HepG2 (cell line): ENCODE data around the gene MAP4K3. TPM values are rescaled to one million over a fixed set of nuclear protein-coding genes. Genes with fewer than 3 reads are reported as not detected.

Experiments used
- CCAR2 ChIP-seq: fragments of 200-400 bp; formaldehyde crosslinking; optimal IDR thresholded peaks from 2 replicates; pipeline ENCODE3; 2018; ENCODE audit warnings: low read depth, mild to moderate bottlenecking, low read length, moderate library complexity
- DMAP1 ChIP-seq: IDR thresholded peaks from 2 replicates; pipeline ENCODE4 v1.6.1; 2016
- ETV6 ChIP-seq: sonication (generic); formaldehyde crosslinking; conservative IDR thresholded peaks from 2 replicates; pipeline ENCODE4 v1.4.0; 2020; ENCODE audit warnings: missing genetic modification reagents
- GABPA ChIP-seq, 2 experiments: IDR thresholded peaks; 2 replicates each; pipeline ENCODE4 v1.6.1; 2011 to 2016; ENCODE audit warnings: low read depth in 2 of 2, low read length in 1 of 2, missing biosample characterization in 1 of 2, missing genetic modification characterization in 1 of 2
- HNRNPLL ChIP-seq: fragments of 200-400 bp; formaldehyde crosslinking; IDR thresholded peaks from 2 replicates; pipeline ENCODE4 v1.6.1; 2017; ENCODE audit warnings: mild to moderate bottlenecking, low read depth, low read length; ENCODE audit not compliant: poor library complexity, severe bottlenecking
- HOXD1 ChIP-seq: sonication (generic); formaldehyde crosslinking; IDR thresholded peaks from 2 replicates; pipeline ENCODE4 v1.5.0; 2020; ENCODE audit warnings: missing genetic modification reagents
- JUN ChIP-seq: sonication (generic); formaldehyde crosslinking; IDR thresholded peaks from 2 replicates; pipeline ENCODE4 v1.4.0; 2020; ENCODE audit warnings: mild to moderate bottlenecking, missing genetic modification reagents
- MTF1 ChIP-seq: sonication (generic); formaldehyde crosslinking; IDR thresholded peaks from 2 replicates; pipeline ENCODE4 v1.5.0; 2020; ENCODE audit warnings: missing genetic modification reagents
- ZNF292 ChIP-seq: sonication (generic); formaldehyde crosslinking; IDR thresholded peaks from 2 replicates; pipeline ENCODE4 v1.8.1; 2022; ENCODE audit warnings: mild to moderate bottlenecking, low read depth, missing genetic modification reagents, borderline replicate concordance
- ZNF337 ChIP-seq: sonication (generic); formaldehyde crosslinking; IDR thresholded peaks from 2 replicates; pipeline ENCODE4 v1.5.1; 2020; ENCODE audit warnings: missing genetic modification reagents, low read depth, mild to moderate bottlenecking, borderline replicate concordance
- ZNF33B ChIP-seq: sonication (generic); formaldehyde crosslinking; IDR thresholded peaks from 2 replicates; pipeline ENCODE4 v1.5.1; 2020; ENCODE audit warnings: mild to moderate bottlenecking, missing genetic modification reagents
- ZNF703 ChIP-seq: sonication (generic); formaldehyde crosslinking; IDR thresholded peaks from 2 replicates; pipeline ENCODE4 v1.5.1; 2020; ENCODE audit warnings: missing genetic modification reagents, mild to moderate bottlenecking, moderate library complexity, borderline replicate concordance
- ZNF83 ChIP-seq: sonication (generic); formaldehyde crosslinking; IDR thresholded peaks from 2 replicates; pipeline ENCODE4 v1.4.0; 2020; ENCODE audit warnings: missing genetic modification reagents, mild to moderate bottlenecking, borderline replicate concordance
- polyA plus RNA-seq, 8 experiments: library from polyadenylated mRNA; depleted of rRNA in 3 of 8; stranded (reverse) in 7 of 8; unstranded in 1 of 8; fragments of >200 nt; fragmentation: Illumina TruSeq in 4 of 8; extraction: Trizol in 4 of 8; gene quantifications; 2 replicates each; pipeline versions ENCODE4 v1.2.1 to v1.2.3, GENCODE V29; 2011 to 2016; ENCODE audit warnings: low read depth in 4 of 8, missing spikeins in 1 of 8, mixed read lengths in 1 of 8; ENCODE audit not compliant: insufficient read depth in 1 of 8
- total RNA-seq, 5 experiments: library from RNA; depleted of rRNA; stranded (reverse); fragments of >200 nt; fragmentation: Illumina TruSeq; extraction: Trizol; gene quantifications; 2 replicates each; pipeline ENCODE4 v1.2.3, GENCODE V29; 2016; ENCODE audit warnings: low read depth in 1 of 5
- TF ChIP-seq, protein P1 (sequence below): sonication (generic); formaldehyde crosslinking; IDR thresholded peaks from 2 replicates; pipeline ENCODE4 v1.4.0; 2020; ENCODE audit warnings: missing genetic modification reagents
- TF ChIP-seq, protein P2 (sequence below): sonication (generic); formaldehyde crosslinking; IDR thresholded peaks from 2 replicates; pipeline ENCODE4 v1.5.0; 2020; ENCODE audit warnings: mild to moderate bottlenecking, missing genetic modification reagents, borderline replicate concordance
- TF ChIP-seq, protein P3 (sequence below): sonication (generic); formaldehyde crosslinking; IDR thresholded peaks from 2 replicates; pipeline ENCODE4 v1.4.0; 2020; ENCODE audit warnings: mild to moderate bottlenecking, low read depth, missing genetic modification reagents
- TF ChIP-seq, protein P4 (sequence below): sonication (generic); formaldehyde crosslinking; IDR thresholded peaks from 2 replicates; pipeline ENCODE4 v1.9.0; 2022; ENCODE audit warnings: missing genetic modification reagents, mild to moderate bottlenecking, borderline replicate concordance
- TF ChIP-seq, protein P5 (sequence below): sonication (generic); formaldehyde crosslinking; IDR thresholded peaks from 2 replicates; pipeline ENCODE4 v1.4.0; 2020; ENCODE audit warnings: mild to moderate bottlenecking, missing genetic modification reagents, borderline replicate concordance

The MAP4K3 gene
- total and polyA plus RNA-seq, 2 of the 13 experiments (the other 11 are each of a cell fraction or from before 2014, with no cell fraction given) = 45.9 to 53.2 TPM

DNA sequence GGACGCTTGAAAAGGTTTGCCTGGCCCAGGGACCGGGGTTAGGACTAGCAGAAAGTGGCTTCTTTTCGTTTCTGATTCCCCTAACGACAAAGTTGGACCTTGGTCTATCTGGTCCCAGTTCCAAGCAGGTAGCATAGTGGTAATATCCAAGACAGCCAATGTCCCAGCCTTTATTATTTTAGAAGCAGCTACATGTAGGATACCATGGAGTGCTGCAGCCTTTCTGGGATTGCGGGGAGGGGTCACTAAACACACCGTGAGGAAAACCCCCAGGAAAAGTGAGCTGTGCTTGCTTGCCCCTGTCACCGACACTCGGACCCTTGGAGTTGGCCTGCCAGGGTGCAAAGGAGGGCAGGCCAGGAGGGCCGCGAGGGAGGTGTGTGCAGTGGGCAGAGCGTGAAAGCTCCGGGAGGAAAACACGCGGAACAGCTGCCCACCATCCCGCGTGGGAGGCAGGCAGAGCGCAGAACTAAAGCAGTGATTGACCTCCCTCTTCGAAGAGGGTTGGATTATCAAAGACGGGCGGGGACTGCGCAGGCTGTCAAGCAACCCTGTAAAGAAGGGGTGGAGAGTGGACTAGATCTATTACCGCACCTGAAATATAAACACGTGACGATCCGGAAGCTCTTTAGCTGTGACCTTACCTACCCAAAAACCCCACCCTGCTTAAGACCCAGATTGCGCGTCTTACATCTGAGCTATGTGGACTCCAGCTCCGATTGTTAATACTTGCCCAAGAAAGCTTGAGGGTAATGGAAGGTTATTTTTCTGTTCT is 624 bp upstream of the MAP4K3 start (continued):
- TF ChIP-seq HNRNPLL (peak; percentile 36), ZNF292 (CRISPR knock-in tag) (no peak), ETV6 (no peak), ZNF33B (CRISPR knock-in tag) (peak; percentile 89; the same call in 1 of the 2 replicates), MTF1 (CRISPR knock-in tag) (no peak), HOXD1 (no peak), CCAR2 (peak; percentile 12), JUN (CRISPR knock-in tag) (no peak), ZNF337 (CRISPR knock-in tag) (peak; percentile 43; the same call in 1 of the 2 replicates), ZNF83 (no peak), GABPA (IDR thresholded peaks at IDR 0.05; ENCODE audit: low read depth, low read length) (no peak), GABPA (CRISPR knock-in tag; IDR thresholded peaks at IDR 0.05; ENCODE audit: low read depth) (peak; percentile 79), ZNF703 (0 out of 2 replicates have a peak, but pooled peaks have one; percentile 42), DMAP1 (CRISPR knock-in tag) (peak; percentile 69)
- TF ChIP-seq, protein P1, sequence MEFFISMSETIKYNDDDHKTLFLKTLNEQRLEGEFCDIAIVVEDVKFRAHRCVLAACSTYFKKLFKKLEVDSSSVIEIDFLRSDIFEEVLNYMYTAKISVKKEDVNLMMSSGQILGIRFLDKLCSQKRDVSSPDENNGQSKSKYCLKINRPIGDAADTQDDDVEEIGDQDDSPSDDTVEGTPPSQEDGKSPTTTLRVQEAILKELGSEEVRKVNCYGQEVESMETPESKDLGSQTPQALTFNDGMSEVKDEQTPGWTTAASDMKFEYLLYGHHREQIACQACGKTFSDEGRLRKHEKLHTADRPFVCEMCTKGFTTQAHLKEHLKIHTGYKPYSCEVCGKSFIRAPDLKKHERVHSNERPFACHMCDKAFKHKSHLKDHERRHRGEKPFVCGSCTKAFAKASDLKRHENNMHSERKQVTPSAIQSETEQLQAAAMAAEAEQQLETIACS (CRISPR knock-in tag) = peak; percentile 45; the same call in 1 of the 2 replicates
- TF ChIP-seq, protein P2, sequence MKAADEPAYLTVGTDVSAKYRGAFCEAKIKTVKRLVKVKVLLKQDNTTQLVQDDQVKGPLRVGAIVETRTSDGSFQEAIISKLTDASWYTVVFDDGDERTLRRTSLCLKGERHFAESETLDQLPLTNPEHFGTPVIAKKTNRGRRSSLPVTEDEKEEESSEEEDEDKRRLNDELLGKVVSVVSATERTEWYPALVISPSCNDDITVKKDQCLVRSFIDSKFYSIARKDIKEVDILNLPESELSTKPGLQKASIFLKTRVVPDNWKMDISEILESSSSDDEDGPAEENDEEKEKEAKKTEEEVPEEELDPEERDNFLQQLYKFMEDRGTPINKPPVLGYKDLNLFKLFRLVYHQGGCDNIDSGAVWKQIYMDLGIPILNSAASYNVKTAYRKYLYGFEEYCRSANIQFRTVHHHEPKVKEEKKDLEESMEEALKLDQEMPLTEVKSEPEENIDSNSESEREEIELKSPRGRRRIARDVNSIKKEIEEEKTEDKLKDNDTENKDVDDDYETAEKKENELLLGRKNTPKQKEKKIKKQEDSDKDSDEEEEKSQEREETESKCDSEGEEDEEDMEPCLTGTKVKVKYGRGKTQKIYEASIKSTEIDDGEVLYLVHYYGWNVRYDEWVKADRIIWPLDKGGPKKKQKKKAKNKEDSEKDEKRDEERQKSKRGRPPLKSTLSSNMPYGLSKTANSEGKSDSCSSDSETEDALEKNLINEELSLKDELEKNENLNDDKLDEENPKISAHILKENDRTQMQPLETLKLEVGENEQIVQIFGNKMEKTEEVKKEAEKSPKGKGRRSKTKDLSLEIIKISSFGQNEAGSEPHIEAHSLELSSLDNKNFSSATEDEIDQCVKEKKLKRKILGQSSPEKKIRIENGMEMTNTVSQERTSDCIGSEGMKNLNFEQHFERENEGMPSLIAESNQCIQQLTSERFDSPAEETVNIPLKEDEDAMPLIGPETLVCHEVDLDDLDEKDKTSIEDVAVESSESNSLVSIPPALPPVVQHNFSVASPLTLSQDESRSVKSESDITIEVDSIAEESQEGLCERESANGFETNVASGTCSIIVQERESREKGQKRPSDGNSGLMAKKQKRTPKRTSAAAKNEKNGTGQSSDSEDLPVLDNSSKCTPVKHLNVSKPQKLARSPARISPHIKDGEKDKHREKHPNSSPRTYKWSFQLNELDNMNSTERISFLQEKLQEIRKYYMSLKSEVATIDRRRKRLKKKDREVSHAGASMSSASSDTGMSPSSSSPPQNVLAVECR (CRISPR knock-in tag) = peak; percentile 47
- TF ChIP-seq, protein P3, sequence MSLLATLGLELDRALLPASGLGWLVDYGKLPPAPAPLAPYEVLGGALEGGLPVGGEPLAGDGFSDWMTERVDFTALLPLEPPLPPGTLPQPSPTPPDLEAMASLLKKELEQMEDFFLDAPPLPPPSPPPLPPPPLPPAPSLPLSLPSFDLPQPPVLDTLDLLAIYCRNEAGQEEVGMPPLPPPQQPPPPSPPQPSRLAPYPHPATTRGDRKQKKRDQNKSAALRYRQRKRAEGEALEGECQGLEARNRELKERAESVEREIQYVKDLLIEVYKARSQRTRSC (CRISPR knock-in tag) = peak; percentile 23; the same call in 1 of the 2 replicates
- TF ChIP-seq, protein P4, sequence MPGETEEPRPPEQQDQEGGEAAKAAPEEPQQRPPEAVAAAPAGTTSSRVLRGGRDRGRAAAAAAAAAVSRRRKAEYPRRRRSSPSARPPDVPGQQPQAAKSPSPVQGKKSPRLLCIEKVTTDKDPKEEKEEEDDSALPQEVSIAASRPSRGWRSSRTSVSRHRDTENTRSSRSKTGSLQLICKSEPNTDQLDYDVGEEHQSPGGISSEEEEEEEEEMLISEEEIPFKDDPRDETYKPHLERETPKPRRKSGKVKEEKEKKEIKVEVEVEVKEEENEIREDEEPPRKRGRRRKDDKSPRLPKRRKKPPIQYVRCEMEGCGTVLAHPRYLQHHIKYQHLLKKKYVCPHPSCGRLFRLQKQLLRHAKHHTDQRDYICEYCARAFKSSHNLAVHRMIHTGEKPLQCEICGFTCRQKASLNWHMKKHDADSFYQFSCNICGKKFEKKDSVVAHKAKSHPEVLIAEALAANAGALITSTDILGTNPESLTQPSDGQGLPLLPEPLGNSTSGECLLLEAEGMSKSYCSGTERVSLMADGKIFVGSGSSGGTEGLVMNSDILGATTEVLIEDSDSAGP (CRISPR knock-in tag) = peak; percentile 56
- TF ChIP-seq, protein P5, sequence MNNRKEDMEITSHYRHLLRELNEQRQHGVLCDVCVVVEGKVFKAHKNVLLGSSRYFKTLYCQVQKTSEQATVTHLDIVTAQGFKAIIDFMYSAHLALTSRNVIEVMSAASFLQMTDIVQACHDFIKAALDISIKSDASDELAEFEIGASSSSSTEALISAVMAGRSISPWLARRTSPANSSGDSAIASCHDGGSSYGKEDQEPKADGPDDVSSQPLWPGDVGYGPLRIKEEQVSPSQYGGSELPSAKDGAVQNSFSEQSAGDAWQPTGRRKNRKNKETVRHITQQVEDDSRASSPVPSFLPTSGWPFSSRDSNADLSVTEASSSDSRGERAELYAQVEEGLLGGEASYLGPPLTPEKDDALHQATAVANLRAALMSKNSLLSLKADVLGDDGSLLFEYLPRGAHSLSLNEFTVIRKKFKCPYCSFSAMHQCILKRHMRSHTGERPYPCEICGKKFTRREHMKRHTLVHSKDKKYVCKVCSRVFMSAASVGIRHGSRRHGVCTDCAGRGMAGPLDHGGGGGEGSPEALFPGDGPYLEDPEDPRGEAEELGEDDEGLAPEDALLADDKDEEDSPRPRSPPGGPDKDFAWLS (CRISPR knock-in tag) = 0 out of 2 replicates have a peak, but pooled peaks have one; percentile 70
